Smooth muscle cell of the brain vasculature (primary cell): ENCODE measurements around the gene ALOX12.

Experiments
- DNase-seq: peaks from one replicate; pipeline ENCODE4 v3.0.0-alpha.2; 2012; ENCODE audit warnings: low read depth, low spot score

ALOX12 gene

DNA sequence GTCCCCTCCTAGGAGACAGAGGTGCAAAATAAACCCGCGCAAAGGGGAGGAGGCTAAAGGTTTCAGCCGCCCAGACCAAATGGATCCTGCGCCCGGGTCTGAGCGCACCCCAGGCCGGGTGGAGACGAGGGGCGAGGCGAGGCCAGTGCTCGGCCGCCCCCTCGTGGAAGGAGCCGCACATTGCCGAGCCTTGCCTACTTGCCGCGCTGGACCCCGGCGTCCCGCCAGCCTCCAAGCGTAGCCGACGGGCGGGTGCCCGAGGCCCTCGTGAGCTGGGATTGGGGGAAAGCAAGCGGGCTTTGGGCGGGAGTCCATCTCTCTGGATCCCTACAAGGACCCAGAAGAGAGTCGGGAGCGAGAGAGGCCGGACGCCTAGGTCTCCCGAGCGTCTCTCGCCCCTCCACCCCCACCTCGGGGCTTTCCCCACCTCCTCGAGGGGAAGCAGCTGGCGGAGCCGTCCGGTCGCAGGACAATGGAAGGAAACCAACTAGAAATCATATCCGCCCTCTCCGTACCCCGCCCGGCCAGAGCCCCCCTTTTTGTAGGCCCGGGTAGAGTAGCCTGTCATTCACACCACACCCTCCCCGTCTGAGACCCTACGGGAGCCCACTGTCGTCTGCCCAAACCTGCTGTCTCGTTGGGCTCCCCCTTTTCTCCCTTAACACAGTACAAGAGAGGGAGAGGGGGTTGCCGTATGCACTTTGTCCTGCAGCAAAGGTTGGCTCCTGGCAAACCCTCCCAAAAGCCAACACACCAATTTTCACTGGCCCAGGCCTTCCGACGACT, 26.3 kb downstream of the ALOX12 start:
- DNase-seq = no peak

DNA sequence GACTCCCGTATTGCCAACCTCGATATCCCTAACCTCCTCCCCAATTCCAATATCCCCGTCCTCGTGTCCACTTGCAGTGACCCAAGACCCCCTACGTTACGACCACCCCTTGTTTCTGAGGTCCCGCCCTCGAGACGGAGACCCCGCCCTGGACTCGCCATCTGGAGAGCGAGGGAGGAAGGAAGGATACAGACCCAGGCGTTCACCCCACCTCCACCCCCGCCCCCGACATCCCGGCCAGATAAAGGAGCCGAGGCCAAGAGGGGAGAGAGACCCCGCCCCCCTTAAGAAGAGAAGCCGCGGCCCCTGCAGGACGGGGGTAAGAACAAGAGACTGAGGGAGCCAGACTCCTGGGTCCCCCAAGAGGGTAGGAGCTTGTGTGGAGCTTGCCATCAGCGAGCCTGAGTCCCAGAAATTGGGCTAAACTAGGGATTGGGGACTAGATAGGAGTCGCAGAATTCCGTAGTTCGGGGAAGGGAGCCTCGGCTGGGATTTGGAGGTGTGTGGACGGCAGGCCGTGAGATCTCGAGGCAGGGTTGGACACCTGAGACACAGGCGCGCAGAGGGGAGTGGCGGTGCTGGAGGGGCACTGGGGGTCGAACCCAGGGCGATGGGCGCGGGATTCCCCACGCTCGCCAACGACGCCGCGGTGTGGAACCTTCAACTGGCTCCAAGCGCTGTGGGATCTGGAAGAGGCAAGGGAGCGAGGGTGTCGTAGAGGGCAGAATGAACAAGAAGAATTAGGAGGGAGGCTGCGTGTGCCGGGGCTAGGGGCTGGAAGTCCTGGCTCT, 27.1 kb downstream of the ALOX12 start, which contains the start of gene BCL6B:
TSS of gene BCL6B (plus strand) at position 270 of the 791 bp plus-strand sequence. CDS start 622 bp downstream, outside the sequence.
- DNase-seq = no peak

DNA sequence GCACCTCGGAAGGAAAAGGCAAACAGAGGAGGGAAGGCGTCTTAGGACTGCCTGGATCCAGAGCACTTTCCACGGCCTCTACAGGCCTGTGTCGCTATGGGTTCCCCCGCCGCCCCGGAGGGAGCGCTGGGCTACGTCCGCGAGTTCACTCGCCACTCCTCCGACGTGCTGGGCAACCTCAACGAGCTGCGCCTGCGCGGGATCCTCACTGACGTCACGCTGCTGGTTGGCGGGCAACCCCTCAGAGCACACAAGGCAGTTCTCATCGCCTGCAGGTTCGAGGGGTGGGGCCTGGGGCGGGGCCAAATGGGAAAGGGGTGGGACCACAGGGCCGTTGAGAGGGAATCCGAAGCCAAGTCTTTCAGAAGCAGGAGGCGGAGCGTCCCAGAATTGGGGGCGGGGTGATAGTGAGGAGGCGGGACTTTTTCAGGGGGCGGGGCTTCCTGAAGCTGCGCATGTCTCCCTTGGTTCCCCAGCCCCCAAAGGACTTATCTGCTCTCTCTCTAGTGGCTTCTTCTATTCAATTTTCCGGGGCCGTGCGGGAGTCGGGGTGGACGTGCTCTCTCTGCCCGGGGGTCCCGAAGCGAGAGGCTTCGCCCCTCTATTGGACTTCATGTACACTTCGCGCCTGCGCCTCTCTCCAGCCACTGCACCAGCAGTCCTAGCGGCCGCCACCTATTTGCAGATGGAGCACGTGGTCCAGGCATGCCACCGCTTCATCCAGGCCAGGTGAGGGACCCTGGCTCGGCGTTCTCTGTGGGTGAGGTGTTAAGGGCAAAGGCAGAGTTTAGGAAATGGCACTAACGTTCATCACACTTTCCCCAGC, 27.9 kb downstream of the ALOX12 start:
- no peak for DNase-seq

DNA sequence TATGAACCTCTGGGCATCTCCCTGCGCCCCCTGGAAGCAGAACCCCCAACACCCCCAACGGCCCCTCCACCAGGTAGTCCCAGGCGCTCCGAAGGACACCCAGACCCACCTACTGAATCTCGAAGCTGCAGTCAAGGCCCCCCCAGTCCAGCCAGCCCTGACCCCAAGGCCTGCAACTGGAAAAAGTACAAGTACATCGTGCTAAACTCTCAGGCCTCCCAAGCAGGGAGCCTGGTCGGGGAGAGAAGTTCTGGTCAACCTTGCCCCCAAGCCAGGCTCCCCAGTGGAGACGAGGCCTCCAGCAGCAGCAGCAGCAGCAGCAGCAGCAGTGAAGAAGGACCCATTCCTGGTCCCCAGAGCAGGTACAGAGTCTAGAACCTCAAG, 28.5 kb downstream of the ALOX12 start:
- no peak for DNase-seq

DNA sequence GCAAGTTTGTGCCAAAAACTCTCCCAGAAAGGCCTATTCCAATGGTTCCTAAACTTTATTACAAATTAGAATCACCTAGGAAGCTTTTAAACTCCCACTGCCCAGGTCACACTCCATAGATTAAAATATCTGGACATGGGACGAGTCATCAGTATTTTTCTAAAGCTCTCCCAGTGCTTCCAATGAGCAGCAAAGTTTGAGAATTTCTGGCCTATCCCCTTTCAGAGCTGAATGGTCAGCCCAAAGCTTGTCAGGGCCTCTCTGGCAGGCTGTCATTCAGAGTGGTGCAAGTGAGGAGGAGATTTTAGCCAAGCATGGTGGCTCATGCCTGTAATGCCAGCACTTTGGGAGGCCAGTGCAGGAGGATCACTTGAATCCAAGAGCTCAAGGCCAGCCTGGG, 29.4 kb downstream of the ALOX12 start:
- DNase-seq = no peak

GRCh38 chr17:7026471-7027115, 30.7 kb downstream of the ALOX12 start:
- no peak for DNase-seq

DNA sequence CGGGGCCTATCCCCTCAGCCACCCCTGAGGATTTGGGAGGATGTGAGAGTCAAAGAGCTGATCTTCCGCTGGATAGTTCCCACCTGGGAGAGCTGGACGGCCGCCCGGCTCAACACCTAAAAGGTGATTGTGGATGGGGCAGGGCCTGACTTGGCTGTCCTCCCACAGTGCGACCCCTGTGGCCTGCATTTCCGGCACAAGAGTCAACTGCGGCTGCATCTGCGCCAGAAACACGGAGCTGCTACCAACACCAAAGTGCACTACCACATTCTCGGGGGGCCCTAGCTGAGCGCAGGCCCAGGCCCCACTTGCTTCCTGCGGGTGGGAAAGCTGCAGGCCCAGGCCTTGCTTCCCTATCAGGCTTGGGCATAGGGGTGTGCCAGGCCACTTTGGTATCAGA, 31.5 kb downstream of the ALOX12 start:
- no peak for DNase-seq

DNA sequence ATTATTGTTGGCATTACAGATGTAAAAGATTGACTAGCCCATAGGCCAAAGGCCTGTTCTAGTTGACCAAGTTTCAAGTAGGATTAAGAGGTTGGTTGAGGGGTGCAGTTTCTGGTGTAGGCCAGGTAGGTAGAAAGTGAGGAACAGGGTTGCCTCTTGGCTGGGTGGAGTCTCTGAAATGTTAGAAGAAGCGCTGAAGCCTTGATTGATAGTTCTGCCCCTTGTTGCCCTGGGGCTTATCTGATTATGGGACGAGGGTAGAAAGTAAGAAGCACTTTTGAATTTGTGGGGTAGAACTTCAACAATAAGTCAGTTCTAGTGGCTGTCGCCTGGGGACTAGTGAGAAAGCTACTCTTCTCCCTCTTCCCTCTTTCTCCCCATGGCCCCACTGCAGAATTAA, 33.2 kb downstream of the ALOX12 start:
- DNase-seq = no peak

- DNase-seq = no peak
Observed at GRCh38 chr17:7029659-7030058, 33.8 kb downstream of the ALOX12 start.

- no peak for DNase-seq
Observed at GRCh38 chr17:7034955-7035590, 39.2 kb downstream of the ALOX12 start.

DNA sequence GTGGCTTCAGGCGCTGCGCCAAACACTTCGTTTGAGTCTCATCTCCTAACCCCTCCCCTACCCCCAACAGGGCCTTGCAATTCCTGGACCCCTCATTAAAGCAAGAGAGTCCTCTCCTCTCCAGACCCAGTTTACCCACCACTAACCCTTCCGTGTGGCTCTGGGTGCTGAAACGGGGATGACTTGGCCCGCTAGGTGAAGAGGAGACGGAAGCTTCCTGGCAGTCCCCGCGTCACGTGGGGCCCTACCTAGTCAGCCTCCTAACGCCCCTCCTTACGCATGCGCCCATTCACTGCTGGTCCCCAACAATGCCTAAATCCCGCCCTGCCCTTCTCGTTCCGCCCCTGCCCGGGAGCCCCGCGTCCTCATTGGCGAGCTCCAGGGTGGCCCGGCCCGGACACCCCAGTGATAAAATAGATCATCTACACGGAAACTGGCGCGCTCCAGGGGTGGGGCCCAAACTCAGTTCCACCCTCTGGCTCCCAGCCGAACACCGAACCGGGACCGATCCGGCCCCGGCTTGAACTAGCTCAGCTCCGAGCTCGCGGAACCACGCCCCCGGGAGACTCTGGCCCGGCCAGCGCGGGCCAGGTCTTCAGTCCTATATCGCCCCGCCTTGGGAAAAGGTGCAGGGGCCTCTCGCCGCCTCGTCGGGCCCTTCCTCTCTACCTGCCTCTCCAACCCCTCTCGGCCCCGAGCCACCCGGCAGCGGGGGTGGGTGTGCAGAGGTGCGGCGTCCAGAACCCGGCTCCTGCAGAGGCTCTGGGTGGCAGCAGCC, 39.9 kb downstream of the ALOX12 start, which contains the start of gene SLC16A13:
TSS of gene SLC16A13 (plus strand) at position 425 of the 778 bp plus-strand sequence. CDS start 368 bp downstream, outside the sequence.
- DNase-seq = peak; percentile 83

GRCh38 chr17:7038025-7038862, 42.4 kb downstream of the ALOX12 start:
- no peak for DNase-seq

GRCh38 chr17:7039832-7040231, 44.0 kb downstream of the ALOX12 start:
- DNase-seq = no peak

GRCh38 chr17:7041607-7042500, 46.0 kb downstream of the ALOX12 start:
- no peak for DNase-seq

GRCh38 chr17:7042501-7043181, 46.8 kb downstream of the ALOX12 start:
- DNase-seq = no peak

DNA sequence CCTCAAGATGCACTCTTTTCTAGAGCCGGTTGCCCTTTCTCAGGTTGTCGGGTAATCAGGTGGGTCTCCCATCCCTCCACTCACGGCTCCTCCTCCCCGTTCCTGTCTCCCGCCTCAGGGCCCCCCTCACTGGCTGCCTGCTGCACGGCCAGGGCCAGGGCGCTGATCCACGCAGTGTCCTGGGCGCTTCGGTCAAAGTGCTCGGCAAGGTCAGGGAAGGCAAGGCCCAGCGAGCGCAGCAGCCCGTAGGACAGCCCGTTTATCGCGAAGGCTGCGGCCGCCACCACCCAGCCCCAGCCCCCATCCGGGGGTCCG, 47.3 kb downstream of the ALOX12 start:
- DNase-seq = no peak

DNA sequence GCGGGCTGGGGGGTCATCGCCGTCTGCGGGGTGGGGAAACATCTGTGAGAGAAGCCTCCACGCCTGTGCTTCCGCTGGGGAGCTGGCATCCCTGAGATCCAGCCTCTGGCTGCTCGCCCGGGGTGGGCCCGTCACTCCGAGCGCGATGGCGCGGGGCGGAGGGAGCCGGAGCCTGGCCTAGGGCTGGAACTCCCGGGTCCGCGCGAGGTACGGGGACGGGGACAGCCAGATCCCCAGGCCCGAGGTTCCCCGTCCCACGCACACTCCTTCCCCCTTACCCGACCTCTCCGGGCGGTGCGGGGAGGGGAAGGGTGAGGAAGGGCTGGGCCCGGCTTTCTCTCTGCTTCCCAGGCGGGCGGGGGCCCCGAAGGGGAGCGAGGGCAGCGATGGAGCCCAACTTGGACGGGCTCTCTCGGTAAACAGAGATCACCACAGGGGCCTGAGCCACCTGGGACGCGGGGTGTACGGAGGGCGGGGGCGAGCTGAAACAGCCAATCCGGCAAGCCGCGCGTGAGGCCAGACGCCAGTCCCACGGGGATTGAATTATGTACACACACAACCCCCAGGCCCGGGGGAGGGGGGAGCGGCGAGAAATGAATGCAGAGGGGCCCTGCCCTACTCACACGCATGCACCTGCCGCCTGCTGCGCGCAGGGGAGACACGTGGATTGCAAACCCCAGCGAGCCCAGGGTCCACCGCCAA, 47.8 kb downstream of the ALOX12 start, which contains the start of gene SLC16A11:
TSS of gene SLC16A11 (minus strand) at position 596 of the 702 bp plus-strand sequence. CDS start at position 17, 579 bp downstream.
- DNase-seq = no peak
